SK-N-MC (cell line): ENCODE measurements around the gene BOLL.
"Not testable (repeated sequence)": the region's sequence is repeated elsewhere in the genome, so short reads cannot be mapped to it uniquely, and the experiment has no call there.

Source experiments
- DNase-seq: peaks from one replicate; pipeline ENCODE4 v3.0.0-alpha.2; 2011; ENCODE audit warnings: low read depth, low spot score
- H3K27ac ChIP-seq: fragments of 200-600 bp; sonication (generic); 2 replicates; pipeline ENCODE4 v1.5.1; 2016; ENCODE audit warnings: mixed run types
- H3K36me3 ChIP-seq: fragments of 200-600 bp; sonication (generic); 2 replicates; pipeline ENCODE4 v1.6.1; 2017; ENCODE audit warnings: antibody characterized with exemption, low read length, mixed read lengths; ENCODE audit not compliant: insufficient read depth
- H3K4me3 ChIP-seq: fragments of 200-600 bp; sonication (generic); 2 replicates; pipeline ENCODE4 v1.5.1; 2016
- H3K9ac ChIP-seq: fragments of 200-600 bp; sonication (generic); 2 replicates; pipeline ENCODE4 v1.8.0; 2017; ENCODE audit warnings: mixed run types, mixed read lengths; ENCODE audit not compliant: insufficient read length
- H3K9me3 ChIP-seq: fragments of 200-600 bp; sonication (generic); 2 replicates; pipeline ENCODE4 v1.6.1; 2017; ENCODE audit warnings: low read depth, mild to moderate bottlenecking, antibody characterized with exemption, low read length, moderate library complexity, mixed read lengths
- EZH2 ChIP-seq: fragments of 200-600 bp; sonication (generic); IDR thresholded peaks from one replicate; pipeline ENCODE4 v1.6.1; 2017; ENCODE audit warnings: antibody characterized with exemption
- FOXP2 ChIP-seq: optimal IDR thresholded peaks from 2 replicates; pipeline ENCODE3; 2011; ENCODE audit warnings: mild to moderate bottlenecking, moderate library complexity; ENCODE audit not compliant: insufficient read depth; ENCODE audit errors: extremely low read length, control extremely low read depth
- POLR2AphosphoS5 ChIP-seq: IDR thresholded peaks from 2 replicates; pipeline ENCODE4 v1.6.1; 2012; ENCODE audit warnings: mild to moderate bottlenecking, low read depth, low read length, borderline replicate concordance

BOLL gene

DNA sequence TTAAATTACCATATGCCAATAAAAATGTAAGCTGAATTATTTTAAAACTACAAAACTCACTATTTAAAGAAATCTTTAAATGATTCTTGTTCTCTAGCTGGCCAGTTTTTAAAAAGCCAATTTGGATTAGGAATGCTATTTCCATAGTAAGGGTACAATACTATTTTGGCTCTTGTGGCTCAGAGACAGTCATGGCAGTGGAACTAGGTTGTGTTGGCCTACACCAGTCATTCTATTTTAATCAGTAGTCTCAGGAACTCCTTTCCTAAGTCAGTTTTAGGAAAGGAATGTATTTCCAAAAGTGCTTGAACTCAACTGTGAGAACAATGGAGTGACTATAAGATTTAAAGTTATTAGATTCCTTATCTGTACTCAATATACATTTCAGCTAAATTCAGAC is 5.9 kb downstream of the BOLL start:
- no peak overlapping the region for H3K27ac ChIP-seq
- no peak for TF ChIP-seq FOXP2
- no peak for TF ChIP-seq POLR2AphosphoS5
- no peak for TF ChIP-seq EZH2
- no peaks in the 10 kb centered on the region for H3K36me3 ChIP-seq
- DNase-seq, result no peak
- H3K9me3 ChIP-seq, result no peaks in the 10 kb centered on the region
- no peak overlapping the region for H3K9ac ChIP-seq
- H3K4me3 ChIP-seq, result no peak overlapping the region

- Histone ChIP-seq H3K36me3 (no peaks in the 10 kb centered on the region), H3K9me3 (no peaks in the 10 kb centered on the region), H3K9ac (no peak overlapping the region), H3K27ac (no peak overlapping the region), H3K4me3 (no peak overlapping the region)
- TF ChIP-seq FOXP2 (no peak), POLR2AphosphoS5 (no peak)
- peak; percentile 44 for DNase-seq
Observed at GRCh38 chr2:197777823-197778407, 7.2 kb downstream of the BOLL start.

- no peak for DNase-seq
- no peak overlapping the region for H3K27ac ChIP-seq
- no peaks in the 10 kb centered on the region for H3K9me3 ChIP-seq
- TF ChIP-seq POLR2AphosphoS5 (no peak), FOXP2 (no peak), EZH2 (no peak)
- no peaks in the 10 kb centered on the region for H3K36me3 ChIP-seq
- H3K9ac ChIP-seq, result no peak overlapping the region
- H3K4me3 ChIP-seq, result no peak overlapping the region
Observed at GRCh38 chr2:197760293-197760657, 24.8 kb downstream of the BOLL start.

DNA sequence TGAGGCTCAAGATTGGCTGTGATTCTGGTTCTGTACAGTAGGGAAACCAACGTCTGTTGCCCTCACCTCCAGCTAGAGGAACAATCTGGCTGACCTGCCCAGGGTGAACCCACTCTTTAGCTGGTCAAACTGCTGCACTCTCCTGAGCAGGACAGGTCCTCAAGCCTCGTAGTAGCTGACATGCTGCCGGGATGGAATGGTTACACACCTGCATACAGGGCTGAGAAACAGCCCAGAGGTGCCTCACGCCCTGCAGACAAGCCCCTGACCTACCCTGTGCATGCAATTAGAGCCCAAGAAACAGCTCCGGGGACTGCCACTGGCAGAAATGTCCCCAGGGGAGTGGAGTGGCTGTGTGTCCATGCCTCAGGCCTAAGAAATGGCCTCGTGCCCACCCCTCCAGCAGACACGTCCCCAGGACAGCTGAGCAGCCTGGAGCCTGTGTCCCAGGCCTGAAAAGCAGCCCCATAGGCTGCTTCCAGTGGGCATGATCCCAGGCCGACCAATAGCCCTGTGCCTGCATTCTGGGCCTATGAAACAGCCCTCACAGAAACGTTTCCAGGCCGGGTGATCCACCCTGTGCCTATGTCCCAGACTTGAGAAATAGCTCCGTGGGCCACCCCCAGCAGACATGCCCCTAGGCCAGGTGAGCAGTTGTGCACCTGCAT is 25.4 kb downstream of the BOLL start:
- no peak for DNase-seq
- Histone ChIP-seq H3K36me3 (no peaks in the 10 kb centered on the region), H3K9me3 (no peaks in the 10 kb centered on the region), H3K27ac (no peak overlapping the region), H3K9ac (no peak overlapping the region), H3K4me3 (no peak overlapping the region)
- TF ChIP-seq POLR2AphosphoS5 (no peak), EZH2 (no peak), FOXP2 (no peak)

GRCh38 chr2:197759013-197759412 is 26.1 kb downstream of the BOLL start:
- H3K9ac ChIP-seq, result no peak overlapping the region
- TF ChIP-seq EZH2, result no peak
- no peak overlapping the region for H3K27ac ChIP-seq
- H3K9me3 ChIP-seq, result no peaks in the 10 kb centered on the region
- no peak overlapping the region for H3K4me3 ChIP-seq
- H3K36me3 ChIP-seq, result no peaks in the 10 kb centered on the region
- DNase-seq, result no peak

GRCh38 chr2:197740200-197740599 is 44.9 kb downstream of the BOLL start:
- TF ChIP-seq FOXP2 (no peak), EZH2 (no peak), POLR2AphosphoS5 (no peak)
- no peak for DNase-seq
- Histone ChIP-seq H3K4me3 (no peak overlapping the region), H3K9ac (no peak overlapping the region), H3K36me3 (no peaks in the 10 kb centered on the region), H3K9me3 (no peaks in the 10 kb centered on the region), H3K27ac (no peak overlapping the region)

GRCh38 chr2:197728555-197729544 is 56.3 kb downstream of the BOLL start:
- H3K27ac ChIP-seq, H3K9ac ChIP-seq, DNase-seq, H3K36me3 ChIP-seq, H3K4me3 ChIP-seq, H3K9me3 ChIP-seq: not testable (repeated sequence)

- Histone ChIP-seq H3K36me3 (no peaks in the 10 kb centered on the region), H3K4me3 (no peak overlapping the region), H3K27ac (no peak overlapping the region), H3K9ac (no peak overlapping the region), H3K9me3 (no peaks in the 10 kb centered on the region)
- DNase-seq, result no peak
- no peak for TF ChIP-seq POLR2AphosphoS5
- no peak for TF ChIP-seq FOXP2
Observed at GRCh38 chr2:197727011-197727410, 58.1 kb downstream of the BOLL start.
